A375 (cell line): ENCODE data around the gene PAX5. TPM values are rescaled to one million over a fixed set of nuclear protein-coding genes. Genes with fewer than 3 reads are reported as not detected.

Source experiments
- small RNA-seq: library from RNA; depleted of rRNA; stranded (forward); fragments of <200 nt; gene quantifications from one replicate; pipeline ENCODE3, GENCODE V24; 2014
- total RNA-seq: library from RNA; depleted of rRNA; stranded (reverse); fragments of >200 nt; shearing (Covaris generic); gene quantifications from 2 replicates; pipeline ENCODE4 v1.2.3, GENCODE V29; 2014; rRNA removed

PAX5 gene
- not detected in 2 replicates for total RNA-seq

DNA sequence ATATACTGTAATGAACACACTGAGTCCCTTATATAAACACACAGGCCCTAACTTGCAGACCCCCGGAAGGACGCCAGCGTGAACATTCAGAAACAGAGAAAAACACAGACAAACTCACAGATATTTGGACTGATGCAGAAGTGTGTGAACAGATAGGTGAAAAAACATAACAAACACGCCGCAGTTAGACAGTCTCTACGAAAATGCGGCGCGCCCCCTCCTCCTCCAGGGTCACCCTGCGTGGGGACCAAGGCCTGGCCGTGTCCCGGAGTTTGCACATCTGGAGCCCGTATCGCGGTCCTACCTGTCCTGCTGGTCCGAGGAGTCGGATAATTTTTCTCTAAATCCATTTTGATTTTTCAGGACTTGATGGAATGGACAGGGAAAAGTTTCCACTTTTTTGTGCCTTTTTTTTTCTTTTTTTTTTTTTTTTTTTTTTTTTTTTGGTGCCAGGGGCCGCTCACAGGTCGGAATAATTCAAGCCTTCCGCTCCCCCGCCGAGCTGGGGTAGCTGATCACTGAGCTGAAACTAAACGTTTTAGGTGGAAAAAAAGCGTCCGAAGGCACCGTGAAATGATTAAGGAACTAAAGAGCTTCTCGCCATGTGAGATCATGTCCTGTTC is at the start of gene PAX5:
PAX5 (minus strand) TSS at position 587 of the 623 bp plus-strand sequence; CDS start at position 350, 237 bp downstream.

Small RNAs within 50 kb of the gene (small RNA-seq; reads per million reads assigned to genes)
- not detected for gene MIR4475
- not detected for gene MIR4476
- gene MIR4540, result not detected

Other genes with a start within 250 kb of the PAX5 start
- 17.6 and 24.8 TPM in 2 replicates for gene ZCCHC7, start 86.3 kb upstream of the PAX5 start, total RNA-seq